Anterior cingulate cortex (tissue), 58 donors: ENCODE measurements around the gene SMYD2.
"Not testable (repeated sequence)": the region's sequence is repeated elsewhere in the genome, so short reads cannot be mapped to it uniquely, and the experiment has no call there.

Experiments used
- DNase-seq, 58 donors: peaks; one replicate each; lab custom pipeline; 2025; lab: John Stamatoyannopoulos, UW

Gene SMYD2

DNA sequence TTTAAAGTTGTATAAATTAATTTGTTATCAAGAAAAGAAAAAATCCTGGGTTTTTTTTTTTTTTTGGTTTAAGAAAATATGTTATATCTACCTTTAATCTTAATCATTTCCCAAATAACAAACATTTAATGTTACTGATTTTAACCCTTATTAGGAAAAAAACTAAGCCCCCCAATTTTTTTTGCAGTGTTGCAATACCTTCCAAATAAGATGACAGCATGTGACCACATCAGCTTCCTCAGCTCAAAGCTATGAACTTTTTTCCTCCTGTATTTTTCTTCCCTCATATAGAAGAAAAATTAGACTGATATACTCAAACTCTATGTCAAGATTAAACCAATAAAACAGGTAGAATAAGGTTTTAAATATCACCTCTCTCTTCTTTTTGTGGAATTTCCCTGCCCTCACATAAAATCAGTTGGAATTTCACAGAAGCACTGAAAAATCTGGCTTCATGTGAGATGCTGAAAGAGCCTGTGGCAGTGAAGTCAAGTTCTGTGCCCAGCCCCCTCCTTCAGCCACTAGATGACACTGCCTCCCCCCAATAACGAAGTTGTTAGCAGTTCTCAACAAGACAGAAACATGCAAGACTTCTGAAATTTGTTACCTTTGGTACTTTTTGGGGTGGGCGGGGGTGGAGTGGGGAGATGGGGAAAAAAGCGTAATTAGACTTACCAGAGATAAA lies 9.6 kb upstream of the SMYD2 start:
- no peak for DNase-seq

DNA sequence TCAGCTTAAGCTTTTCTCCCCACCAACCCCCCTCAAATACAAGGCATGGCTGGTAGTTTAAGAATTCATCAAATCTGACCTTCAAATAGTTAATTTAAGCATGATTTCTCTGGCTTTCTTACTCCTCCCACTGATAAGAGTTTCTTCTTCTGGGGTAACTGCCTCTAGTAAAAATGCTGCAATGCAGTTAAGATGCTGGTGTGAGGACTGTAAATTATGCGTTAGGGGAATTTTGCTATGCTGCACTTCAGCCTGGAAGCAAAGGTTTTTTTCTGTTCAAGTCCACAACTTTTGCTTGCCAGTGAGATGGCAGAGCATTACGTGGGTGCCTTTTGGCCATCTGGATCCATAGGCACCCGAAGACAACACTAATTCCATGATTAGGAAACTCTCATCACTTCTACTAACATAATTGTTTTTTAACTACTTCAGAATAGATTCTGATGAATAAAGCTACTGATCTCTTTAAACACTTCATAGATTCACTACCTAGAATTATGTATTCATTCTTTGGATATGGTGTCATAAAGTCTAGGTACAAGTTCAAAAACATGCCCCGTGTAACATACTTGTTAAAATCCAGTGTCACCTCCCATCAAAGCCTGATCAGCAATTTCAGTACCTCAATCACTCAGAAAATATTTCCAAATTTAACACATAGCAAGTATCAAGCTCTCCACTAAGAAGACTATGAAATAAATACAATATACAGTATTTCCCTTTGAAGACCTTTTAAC lies 8.8 kb upstream of the SMYD2 start:
- no peak for DNase-seq

DNA sequence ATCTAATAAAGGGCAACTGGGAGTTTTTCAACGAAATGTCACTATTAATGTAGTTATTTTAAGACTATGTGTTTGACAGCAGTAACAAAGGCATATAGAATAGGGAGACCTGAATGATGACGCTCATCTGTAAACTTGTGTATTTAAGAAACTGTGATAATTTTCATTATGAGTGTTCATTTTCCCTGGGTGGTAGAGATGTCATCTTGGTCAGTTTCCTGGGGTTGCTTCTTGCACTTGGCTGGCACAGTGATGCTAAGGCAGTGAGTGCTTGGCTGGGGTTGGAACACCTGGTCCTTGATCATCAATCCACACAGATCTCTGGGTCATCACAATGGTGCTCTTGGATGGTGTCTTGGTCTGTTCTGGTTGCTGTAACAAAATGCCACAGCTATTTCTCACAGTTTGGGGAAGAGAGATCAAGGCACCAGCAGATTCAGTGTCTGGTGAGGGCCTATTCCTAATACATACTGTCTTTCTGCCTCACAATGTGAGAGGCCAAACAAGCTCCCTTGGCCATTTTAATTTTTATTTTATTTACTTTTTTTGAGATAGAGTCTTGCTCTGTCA lies 7.9 kb upstream of the SMYD2 start:
- no peak for DNase-seq

DNA sequence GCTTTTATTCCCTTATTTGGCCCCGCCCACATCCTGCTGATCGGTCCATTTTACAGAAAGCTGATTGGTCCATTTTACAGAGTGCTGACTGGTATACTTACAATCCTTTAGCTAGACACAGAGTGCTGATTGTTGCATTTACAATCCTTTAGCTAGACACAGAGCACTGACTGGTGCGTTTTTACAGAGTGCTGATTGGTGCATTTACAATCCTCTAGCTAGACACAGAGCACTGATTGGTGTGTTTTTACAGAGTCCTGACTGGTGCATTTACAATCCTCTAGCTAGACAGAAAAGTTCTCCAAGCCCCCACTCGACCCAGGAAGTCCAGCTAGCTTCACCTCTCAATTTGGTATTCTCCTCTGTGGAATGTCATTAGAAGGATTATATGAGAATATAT lies 5.3 kb upstream of the SMYD2 start:
- DNase-seq: not testable (repeated sequence)

DNA sequence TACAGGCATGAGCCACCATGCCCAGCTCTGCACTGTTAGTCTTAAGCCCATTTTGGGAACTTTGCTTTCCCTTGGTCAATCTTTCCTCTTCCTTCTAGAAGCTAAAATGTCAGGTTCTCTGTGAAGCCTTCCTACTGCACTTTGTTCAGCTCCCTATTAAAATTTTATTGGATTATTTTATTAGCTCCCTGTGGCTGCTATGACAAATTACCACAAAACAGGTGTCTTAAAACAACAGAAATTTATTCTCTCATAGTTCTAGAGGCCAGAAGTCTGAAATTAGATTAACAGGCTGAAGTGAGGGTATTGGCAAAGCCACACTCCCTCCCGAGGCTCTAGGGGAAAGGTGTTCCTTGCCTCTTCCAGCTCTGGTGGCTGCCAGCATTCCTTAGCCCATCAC lies 4.2 kb upstream of the SMYD2 start:
- no peak for DNase-seq

DNA sequence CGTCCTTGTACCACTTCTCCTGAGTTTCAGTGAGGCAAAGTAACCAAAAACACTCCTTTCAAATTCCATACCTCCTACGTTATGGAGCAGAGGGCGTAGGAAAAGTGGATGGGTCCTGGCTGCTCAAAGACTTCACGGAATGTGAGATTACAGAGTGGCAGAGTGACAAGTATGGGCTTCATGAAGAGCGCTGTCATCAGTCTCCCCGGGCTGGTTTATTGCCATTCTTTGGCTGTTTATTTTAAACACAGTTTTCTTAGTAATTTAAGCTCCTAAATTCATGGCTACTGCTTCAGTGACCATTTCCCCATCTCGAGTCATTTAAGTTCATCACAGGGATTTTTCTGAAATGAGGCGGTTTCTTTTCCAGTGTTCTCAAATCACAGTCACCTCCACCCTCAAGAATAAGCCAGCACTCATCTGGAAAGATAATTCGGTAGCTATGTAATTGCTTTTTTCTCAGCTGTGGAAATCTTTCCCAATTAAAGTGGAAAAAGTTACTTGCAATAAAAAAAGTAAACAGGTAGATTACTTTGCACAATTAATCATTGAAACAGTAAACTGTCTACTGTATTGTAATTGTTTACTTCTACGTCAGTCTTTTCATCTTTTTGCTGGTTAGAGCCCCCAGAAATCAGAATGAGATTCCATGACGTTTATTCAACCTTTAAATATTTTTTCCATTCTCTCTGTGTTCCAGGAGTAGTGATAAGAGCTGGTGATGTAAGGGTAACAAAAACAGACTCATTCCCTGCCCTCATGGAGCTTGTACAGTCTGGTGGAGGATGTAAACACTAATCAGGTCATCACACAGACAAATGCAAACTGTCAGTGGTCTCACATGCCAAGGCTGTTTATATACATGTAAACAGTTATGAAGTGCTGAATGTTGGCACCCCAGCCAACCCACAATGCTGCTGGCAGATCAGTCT lies 3.0 kb upstream of the SMYD2 start:
- DNase-seq: no peak

DNA sequence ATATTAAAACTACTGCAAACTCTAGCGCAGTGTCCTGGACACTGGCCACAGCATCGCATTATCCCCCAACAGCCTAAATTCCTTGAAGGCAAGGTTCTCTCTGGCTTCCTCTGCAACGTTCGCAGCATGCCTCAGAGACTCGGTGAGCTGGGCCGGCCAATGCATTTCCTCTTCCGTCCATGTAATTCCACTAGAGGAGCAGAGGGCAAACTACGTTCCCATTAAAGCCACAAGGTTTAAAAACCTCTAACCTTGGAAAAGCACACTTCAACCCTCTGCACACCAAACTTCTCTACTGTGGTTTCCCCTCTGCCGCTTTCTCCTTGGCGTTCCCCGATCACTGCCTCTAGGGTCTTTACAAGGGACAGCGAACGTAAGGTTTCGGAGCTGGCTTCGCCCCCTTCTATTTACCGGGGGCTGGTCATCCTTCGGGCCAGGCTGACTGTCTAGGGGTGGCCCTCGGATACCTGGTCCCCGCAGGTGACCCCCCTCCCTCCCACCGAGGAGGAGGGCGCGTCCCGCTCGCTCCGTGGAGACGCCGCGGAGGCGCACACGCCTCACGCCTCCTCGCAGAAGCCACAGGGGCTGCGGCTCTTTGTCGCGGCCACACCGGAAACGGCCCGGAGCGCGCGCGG lies 456 bp upstream of the SMYD2 start:
- peak in 32 of 58 donors; percentile 3 to 58 (median 35) for DNase-seq

DNA sequence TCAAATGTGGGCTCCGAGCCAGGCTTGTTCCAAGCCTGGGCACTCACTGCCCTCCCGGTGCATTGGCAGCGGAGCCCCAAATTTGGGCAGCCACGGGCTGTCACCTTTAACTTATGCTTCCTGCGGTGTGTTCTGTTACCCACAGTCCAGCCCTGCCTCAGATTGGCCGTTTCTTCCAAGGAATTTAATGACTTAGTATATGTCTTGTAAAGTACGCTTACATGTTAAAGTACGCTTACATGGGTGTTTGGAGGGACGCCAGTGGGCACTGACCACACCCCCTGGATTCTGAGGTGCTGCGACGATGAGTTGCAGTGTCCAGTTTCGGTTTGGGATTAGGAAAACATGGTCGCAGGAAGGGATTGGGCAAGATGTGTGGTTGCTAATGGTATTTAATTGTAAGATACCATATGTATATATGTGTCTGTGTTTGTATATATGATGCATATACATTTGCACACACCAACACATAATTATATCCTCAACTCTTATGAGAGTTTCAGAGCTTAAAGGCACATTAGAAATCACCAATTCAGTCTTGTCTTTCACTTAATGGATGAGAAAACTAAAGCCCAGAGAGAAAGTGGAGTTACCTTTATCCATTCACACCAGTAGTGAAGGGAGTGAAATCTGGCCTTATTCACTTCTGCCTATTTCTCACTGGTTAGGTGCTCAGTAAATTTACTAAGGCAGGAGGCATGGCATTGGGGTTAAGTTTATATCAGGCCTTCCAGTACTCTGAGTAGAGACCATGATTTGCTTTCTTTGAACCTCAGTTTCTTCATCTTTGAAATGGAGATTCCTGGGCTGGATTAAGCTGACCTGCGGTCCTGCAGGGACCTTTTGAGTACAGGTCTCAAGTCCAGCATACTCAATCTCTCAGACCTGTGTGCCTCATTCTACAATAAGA lies 1.0 kb downstream of the SMYD2 start:
- DNase-seq: peak in 4 of 58 donors; percentile 18 to 44 (median 22)

DNA sequence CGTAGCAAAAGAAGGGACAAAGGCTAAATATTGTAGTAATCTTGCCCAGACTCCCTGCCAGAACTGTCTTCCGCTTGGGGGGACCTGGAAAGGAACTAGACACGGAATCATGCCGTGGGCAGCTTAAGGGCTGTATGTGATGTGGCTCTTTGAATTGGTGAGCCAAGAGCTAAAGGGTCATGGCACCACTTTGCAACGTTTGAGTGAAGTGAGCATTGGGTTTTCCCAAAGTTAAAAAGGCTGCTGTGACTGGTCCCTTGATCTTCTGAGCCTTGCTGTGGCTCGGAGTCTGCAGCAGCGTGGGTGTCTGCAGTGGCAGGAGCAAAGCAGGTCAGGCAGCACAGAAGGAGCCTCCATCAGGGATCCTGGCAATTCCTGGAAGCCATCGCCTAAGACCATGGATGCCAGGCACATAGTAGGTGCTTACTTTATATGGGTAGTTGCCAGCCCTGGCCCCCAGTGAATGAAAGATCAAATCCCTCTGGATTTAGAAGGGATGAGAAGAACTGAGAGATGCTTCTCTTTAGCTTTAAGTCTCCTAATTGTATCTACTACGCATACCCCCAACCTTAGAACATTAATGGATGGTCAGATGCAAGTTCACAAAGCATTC lies 1.8 kb downstream of the SMYD2 start:
- peak in 1 of 58 donors; percentile 3 for DNase-seq

DNA sequence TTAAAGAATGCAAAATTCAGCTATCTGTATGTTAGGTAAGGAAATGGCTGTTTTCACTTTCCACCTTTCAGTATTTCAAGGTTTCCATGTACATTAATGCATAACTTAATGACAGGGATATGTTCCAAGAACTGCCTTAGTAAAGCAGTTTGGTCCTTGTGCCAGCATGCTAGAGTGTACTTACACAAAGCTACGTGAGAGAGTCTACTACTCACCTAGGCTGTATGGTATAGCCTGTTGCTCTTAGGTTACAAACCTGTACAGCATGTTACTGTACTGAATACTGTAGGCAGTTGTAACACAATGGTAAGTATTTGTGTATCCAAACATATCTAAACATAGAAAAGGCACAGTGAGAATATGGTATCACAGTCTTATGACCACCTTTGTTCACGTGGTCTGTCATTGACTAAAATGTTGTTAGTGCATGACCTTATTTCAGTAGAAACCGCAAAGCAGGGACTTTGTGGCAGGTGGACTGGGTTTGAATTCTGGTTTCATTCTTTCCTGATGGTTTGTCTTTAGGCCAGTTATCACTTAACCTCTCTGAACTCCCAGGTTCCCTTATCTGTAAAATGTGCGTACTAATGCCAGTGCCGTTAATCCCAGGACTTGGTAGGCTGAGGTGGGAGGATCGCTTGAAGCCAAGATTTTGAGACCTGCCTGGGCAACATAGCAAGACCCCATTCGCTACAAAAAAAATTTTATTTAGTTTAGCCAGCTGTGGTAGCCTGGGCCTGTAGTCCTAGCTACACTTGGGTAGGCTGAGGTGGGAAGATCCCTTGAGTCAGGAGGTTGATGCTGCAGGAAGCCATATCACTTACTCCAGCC lies 4.9 kb downstream of the SMYD2 start:
- DNase-seq: no peak

DNA sequence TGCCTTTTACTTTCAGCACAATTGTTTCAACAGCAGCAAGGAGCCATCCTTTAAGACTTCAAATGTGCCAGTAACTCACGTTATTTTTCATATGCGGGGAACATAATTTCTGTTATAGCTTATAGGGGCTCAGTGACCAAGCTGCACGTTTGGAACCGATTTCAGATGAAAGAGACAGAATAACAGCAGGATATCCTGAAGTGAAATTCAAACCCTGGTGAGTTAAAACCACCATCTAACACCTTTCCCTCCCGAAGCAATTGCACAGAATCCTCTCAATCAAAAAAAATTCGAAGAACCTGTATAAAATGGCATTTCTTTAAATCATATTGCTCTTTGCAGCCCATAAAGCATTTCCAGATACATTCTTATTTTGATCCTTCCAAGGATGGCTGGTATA lies 6.9 kb downstream of the SMYD2 start:
- DNase-seq: no peak

DNA sequence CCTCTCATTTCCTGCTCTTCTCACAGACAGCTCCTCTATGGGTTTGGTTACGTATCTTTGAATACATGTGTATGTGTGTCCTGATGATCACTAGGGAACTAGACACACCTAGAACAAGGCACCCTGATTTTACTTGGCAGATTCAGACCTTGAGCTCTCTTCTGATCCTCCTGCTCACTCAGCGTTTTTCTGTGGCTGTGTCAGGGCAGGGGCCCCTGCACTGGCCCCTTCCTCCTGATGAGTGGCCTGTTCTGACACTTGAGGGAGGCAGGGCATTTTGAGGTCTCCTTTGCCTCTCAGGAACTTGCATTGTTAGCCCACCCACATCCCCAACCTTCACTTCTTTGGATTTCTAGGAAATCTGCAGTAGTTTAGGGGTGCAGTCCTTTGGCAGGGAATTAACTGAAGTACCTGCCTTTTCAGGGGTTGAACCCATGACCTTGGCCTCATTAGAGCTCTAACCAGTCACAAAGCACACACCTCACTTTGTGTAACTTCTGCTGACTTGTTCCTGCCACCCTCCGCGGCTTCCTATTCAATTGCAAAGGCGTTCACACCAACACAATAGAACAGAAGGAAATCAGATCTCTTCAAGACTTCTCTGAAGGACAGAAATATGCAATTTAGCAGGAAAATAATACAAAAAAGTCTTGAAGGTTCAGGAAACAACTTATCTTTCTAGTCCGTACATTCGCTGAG lies 8.8 kb downstream of the SMYD2 start:
- DNase-seq: no peak

DNA sequence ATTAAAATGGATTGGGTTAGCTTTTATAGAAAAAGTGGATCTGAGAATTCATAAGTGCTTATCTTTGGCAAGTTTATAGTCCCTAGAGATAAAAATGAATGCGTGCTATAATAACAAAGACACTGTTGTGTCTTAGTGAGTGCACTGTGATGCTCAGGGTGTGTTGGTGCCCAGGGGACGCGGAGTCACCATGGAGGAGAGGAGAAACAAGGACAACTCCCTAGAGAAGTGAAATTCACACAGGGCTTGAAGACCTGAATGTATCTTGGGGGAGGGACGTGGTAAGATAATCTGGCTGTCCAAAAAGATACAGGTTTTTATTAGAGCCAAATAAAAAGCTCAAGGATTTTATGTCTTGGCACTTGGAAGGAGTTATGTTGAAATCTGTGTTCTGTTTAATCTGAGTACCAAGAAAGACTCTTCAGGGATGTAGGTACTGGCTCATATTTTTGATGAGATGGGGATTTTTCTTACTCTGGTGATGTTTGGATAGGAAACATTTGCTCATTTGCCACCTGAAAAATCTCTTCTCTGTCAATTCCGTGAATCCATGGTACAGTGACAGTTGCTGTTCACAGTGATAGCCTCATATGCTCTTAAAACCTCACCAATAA lies 9.6 kb downstream of the SMYD2 start:
- no peak for DNase-seq

DNA sequence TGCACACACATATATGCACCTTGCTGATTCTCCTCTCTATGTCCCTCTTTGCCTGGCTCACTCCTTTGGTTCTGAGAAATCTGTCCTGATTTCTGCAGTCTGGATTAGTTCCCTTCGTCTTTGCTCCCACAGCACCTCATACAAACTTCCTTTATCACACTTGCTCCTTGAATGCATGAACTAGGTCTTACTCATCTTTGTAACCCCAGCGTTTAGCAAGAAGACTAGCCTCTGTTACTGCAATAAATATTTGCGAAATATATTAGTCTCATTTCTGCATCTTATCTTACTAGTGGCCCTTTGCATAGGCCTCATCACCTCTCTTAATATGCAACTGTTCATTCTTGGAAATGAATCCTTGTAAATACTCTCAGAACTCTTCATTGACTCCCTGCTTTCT lies 11.4 kb downstream of the SMYD2 start:
- DNase-seq: no peak

DNA sequence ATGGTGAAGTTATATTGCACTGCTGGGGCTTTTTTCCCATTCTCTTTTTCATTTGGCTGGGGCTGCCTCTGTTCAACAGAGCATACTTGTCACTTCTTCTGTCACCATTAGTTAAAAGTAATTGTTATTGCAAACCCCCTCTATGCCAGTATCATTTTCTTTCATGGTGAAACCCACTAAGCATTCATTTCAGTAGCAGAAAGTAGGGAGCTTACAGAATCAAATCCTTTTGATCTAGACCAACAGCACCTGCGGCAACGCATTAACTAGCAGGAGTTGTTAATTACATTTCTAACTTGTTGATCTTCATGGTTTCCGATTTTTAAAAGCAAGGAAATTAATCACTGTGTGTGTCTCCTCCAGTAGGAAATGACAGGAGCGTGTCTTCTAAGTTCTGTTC lies 15.0 kb downstream of the SMYD2 start:
- no peak for DNase-seq

DNA sequence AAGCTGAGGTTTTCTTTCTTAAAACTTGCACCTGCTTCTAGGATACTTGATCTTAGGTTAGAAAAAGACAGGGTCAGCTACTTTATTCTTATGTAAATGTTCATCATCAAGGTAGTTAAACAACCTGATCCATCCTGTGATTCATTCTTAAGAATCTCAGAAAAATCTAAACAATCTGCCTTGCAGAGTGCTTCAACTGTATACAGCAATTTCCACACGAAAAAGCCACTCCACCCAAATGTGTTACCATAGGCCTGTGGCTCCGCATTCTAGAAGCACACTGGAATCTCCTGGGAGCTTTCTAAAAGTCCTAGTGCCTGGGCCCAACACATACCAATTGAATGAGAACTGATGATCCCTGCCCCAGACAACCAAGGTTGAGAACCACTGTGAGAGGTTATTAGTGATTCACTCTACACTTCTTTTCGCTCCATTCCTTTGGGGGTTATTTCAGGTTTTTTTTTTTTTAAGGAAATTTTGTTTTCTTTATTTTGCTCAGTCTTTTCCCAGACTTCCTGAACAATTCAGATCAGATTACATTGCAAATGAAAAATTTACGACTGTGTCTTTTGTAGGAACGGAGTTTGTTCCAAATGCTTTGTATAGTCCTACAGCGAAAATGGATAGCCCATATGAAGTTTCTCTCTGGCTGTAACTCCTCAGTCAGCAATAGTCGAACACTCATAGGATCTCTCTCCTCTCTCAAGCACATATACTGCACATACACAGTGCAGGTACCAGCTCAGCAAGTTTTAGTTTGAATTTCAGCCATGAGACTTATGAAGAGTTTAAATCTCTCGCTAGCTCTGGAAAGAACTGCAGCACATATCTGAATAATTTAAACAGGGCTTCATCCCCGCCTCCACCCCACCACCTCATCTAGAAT lies 16.1 kb downstream of the SMYD2 start:
- no peak for DNase-seq
